GM12865 (cell line): ENCODE measurements around the gene ZFAND3.

Experiments used
- DNase-seq: peaks from one replicate; pipeline ENCODE4 v3.0.0; 2010; ENCODE audit warnings: low read depth
- H3K4me3 ChIP-seq: 2 replicates; pipeline ENCODE4 v1.5.1; 2011; ENCODE audit warnings: mild to moderate bottlenecking, low read depth, low read length, control low read depth
- TF ChIP-seq, protein P1 (sequence below): IDR thresholded peaks from 2 replicates; pipeline ENCODE4 v1.5.1; 2011; ENCODE audit warnings: low read length, control low read depth, low read depth, inconsistent platforms; ENCODE audit not compliant: insufficient read depth; ENCODE audit errors: missing control alignments

ZFAND3 gene

DNA sequence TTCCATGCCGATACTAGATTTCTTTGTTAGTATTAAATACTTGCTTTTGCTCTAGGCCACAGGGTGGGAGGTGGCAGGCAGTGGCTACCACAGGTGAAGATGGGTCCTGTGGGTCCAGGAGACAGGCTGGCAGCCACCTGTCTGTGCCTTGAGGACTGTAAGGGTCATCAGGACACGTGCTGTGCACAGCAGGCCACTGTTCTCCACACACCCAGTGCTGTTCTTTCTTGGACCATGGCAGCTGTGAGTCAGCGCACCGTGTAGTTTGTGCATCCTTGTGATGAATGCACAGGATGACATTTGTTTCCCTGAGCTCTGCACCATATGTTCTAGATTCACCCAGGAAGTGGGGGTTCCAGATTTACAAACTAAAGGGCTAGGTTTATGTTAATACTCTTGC is 317.0 kb downstream of the ZFAND3 start:
- TF ChIP-seq, protein P1, sequence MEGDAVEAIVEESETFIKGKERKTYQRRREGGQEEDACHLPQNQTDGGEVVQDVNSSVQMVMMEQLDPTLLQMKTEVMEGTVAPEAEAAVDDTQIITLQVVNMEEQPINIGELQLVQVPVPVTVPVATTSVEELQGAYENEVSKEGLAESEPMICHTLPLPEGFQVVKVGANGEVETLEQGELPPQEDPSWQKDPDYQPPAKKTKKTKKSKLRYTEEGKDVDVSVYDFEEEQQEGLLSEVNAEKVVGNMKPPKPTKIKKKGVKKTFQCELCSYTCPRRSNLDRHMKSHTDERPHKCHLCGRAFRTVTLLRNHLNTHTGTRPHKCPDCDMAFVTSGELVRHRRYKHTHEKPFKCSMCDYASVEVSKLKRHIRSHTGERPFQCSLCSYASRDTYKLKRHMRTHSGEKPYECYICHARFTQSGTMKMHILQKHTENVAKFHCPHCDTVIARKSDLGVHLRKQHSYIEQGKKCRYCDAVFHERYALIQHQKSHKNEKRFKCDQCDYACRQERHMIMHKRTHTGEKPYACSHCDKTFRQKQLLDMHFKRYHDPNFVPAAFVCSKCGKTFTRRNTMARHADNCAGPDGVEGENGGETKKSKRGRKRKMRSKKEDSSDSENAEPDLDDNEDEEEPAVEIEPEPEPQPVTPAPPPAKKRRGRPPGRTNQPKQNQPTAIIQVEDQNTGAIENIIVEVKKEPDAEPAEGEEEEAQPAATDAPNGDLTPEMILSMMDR = no peak
- no peak for DNase-seq
- no peak overlapping the region for H3K4me3 ChIP-seq

DNA sequence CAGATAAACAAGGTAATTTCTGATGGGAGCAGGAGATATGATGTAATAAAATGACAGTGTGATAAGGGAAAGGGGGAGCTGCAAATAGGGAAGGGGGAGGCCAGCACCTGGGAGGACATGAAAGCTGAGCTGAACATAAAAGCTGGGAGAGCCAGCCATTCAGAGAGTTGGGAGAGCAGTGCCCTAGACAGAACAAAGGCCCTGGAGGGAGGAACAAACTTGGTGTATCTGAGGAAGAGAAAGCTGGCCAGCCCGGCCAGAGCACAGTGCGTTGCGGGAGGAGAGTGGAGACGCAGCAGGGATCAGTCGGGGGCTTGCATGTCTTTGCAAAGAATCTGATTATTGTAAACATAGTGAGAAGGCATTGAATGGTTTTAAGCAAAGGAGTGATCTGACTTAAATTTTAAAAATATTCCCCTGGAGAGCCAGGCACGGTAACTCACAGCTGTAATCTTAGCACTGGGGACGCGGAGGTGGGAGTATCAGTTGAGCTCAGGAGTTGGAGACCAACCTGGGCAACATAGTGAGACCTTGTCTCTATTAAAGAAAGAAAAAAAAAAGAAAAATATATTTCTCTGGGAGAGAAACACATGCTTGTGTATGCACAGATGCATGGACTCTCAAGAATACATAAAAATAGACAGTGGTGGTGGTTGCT is 318.2 kb downstream of the ZFAND3 start:
- TF ChIP-seq, protein P1 = no peak
- no peak for DNase-seq
- no peak overlapping the region for H3K4me3 ChIP-seq

DNA sequence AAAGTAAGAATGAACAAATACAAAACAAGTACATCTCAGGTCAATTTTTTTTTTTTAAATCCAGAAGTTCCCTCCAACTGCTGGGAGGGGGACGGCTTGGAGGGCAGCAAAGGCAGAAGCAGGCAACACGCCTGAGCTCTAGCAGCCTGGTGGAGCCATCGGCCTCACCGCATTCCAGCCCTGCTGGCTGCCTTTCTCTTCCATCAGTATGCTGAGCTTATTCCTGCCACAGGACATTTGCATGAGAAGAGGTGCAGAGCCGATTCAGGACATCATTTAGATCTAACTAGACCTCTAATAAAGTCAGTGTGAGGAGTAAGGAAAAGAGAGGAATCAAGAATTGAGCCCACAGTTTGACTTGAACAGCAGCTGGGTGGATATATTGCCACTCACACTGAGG is 318.8 kb downstream of the ZFAND3 start:
- TF ChIP-seq, protein P1 = no peak
- no peak for DNase-seq
- H3K4me3 ChIP-seq = no peak overlapping the region

DNA sequence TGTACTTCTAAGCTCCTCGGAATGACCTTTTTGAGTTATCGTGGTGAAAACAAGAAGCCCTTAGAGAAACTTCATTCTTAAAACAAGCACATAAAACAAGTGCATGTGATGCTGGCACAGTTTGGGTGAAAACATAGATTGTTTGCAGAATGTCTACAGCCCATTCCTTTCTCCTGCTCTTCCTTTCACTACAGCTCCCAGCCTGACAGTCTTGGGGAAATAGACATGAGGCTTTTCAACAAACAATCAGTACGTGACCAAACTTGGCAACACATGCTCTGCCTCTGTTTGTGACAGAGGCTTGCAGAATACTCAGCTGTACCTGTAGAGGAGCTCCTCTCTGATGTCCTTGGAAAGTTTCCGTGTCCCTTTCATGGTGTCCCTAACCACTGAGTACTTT is 321.6 kb downstream of the ZFAND3 start:
- TF ChIP-seq, protein P1 = no peak
- DNase-seq = no peak
- no peak overlapping the region for H3K4me3 ChIP-seq

DNA sequence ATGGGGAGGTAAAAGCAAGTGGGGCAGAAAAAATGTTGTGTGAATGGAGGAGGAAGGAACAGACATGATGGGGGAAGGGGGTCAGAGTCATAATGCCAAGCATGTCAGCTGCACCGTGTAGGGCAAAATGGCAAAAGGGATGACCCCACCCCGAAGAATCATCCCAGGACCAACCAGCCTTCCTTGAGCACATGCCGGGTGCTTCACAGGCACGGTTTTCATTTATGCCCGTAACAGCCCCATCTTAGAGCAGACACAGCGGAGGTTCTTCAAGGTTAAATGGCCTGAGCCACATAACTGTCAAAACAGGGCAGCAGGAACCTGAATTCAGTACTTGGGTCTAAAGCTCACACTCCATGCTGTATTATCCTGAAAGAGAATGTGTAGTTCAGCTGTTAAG is 322.2 kb downstream of the ZFAND3 start:
- H3K4me3 ChIP-seq = no peak overlapping the region
- TF ChIP-seq, protein P1 = no peak
- DNase-seq = no peak

DNA sequence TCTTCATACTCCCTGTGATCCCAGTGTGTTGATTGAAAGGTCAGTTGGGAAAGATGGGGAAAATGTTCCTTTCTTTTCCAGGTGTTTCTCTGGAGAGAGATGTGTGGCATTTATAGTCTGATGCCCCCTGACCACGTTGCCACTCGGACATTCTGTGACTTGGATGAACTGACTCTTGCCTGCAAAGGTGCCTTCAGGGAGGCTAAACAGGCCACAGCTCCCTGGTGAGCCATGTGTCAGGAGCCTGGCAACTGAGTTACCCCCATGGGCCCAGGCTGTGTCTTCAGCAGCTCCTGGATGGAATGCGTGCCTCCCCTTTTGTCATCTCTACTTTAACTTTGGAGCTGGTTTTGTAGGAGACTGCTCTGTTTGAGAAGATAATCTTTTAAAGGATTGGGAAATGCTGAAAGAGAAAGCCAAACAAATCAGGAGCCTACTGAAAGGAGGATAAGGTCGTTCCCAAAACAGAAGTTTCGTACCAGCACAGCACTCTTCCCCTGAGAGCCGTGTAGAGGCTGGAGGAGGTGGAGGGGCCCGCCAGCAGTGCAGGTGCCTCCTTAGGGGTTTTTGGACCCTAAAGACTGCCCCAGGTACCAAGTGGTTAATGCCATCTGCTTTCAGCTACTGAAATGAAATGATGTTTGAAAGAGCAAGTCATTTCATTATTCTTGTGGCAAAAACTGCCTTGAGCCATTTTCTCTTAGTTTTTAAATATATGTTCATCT is 322.8 kb downstream of the ZFAND3 start:
- TF ChIP-seq, protein P1 = no peak
- H3K4me3 ChIP-seq = no peak overlapping the region
- DNase-seq = peak; percentile 35
